Stimulated activated CD8-positive, alpha-beta memory T cell treated with anti-CD3 and anti-CD28 coated beads, Interleukin-4, amount 100 ng/mL, for 1 hour (primary cell): ENCODE data around the gene COL9A3.

Source experiments
- DNase-seq, 2 donors: peaks; one replicate each; pipeline ENCODE4 v3.0.0-alpha.2; 2020; ENCODE audit warnings: low read depth in 2 of 2, low spot score in 1 of 2

COL9A3 gene

DNA sequence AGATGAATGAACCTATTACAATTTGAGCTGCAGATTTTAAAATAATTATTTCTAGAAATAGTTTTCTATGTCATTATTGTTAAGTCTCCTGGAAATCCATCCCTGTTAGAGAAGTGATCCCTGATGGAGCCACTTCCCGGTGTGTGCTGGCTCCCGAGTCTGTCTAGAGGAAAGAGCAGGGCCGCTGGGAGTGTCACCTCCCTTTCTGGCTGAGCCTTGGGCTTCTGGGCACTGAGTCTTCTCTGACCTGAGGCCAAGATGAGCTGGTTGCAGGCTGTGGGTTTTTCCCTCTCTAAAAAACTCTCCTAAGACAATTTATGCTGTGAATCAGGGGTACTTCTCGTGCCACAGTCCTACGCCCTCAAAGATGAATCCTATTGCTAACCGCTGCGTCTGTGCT, 73.6 kb downstream of the COL9A3 start:
- DNase-seq, result no peak
